HG03460 (cell line): Measurements from ENCODE around the gene TMEM120A.

Source experiments
- ATAC-seq: cut with Tn5 transposase; IDR thresholded peaks from one replicate; pipeline ENCODE4 v1.9.1; 2021; ENCODE audit not compliant: unreplicated experiment

Gene TMEM120A

GRCh38 chr7:75981453-75982305 is 12.7 kb downstream of the TMEM120A start:
- ATAC-seq, result no peak

GRCh38 chr7:75981203-75981452 is 13.3 kb downstream of the TMEM120A start:
- no peak for ATAC-seq

- no peak for ATAC-seq
Observed at GRCh38 chr7:75980430-75981202, 13.8 kb downstream of the TMEM120A start.

DNA sequence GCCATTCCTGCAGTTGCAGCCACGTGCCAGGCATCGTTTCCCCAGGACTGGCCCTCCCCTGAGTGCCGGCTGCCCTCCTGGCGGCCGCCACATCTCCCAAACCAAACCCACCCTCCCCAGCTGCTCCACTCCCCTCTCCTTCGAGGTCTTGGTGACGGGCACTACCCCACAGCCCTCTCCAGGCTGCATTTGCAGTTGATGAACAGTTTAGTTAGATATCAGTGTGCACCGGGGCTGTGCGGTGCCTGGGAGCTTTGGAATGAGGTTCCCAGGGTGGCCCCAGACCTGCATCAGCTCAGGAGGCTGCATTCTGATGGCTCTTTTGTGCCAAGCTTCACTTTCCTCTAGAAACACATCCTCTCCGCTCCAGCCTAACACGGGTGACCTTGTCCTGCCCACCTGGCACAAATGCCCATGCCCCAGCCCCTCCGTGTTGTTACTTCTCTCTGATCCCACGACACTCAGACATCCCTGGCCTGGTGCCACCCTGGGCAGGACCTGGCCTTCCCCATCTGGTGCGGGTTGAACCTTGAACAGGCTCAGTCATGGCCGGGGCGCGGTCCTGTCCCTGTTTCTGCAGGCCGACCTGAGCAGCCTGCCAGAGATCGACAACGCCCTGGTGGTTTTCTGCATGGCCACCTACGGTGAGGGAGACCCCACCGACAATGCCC is 14.5 kb downstream of the TMEM120A start:
- ATAC-seq, result no peak

DNA sequence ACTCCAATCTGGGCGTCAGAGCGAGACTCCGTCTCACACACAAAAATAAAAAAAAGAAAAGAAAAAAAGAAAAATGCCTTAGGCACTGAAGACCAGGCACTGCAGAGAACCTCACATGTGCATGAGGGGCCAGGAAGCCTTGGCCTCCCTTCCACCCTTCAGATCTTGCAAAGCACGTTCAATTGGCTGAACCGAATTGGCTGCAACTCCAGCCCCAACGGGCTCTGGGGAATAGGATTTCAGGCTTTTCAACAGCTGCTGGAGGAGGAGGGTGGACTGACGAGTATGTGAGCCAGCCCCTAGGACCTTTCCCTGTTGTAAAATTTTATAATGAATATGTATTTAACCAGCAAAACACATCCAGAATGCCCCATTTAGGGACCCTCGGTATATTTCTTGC is 16.7 kb downstream of the TMEM120A start:
- ATAC-seq, result no peak

DNA sequence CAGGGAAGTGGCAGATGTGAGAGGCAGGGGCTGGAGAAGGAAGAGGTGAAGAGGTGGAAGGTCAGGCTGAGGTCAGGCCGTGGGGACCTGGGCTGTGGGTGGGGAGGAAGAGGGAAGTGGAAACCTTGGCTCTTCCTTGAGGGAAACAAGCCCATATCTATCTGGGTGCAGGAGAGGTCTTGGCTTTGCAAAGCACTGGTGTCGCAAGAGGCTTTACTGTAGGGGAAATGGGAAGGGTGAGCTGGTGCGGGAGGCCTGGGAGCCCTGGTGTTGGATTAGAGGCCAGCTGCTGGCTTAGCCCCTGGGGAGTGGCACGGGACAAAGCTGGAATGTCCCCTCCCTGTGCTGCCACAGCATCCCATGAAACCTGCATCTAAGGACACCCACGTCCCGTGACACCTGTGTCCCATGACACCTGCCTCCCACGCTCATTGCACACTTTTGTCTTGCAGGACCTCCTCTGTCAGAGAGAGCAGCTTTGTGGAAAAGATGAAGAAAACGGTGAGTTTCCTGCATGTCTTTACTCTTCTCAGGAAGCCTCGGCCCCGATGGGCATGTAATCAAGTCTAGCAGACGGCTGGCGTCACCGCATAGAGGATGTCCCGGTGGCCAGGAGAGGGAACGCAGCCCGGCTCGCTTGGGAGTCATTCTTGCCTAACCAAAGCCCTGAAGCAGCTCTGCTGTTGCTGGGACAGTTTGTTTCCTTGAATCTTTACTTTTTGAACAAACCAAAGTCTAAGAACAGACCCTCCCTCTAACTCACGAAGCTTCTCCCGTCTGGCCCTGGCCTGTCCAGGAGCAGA is 22.2 kb downstream of the TMEM120A start:
- no peak for ATAC-seq

- ATAC-seq, result no peak
Observed at GRCh38 chr7:75971309-75971960, 23.0 kb downstream of the TMEM120A start.

GRCh38 chr7:75969704-75970498 is 24.5 kb downstream of the TMEM120A start:
- ATAC-seq, result no peak

DNA sequence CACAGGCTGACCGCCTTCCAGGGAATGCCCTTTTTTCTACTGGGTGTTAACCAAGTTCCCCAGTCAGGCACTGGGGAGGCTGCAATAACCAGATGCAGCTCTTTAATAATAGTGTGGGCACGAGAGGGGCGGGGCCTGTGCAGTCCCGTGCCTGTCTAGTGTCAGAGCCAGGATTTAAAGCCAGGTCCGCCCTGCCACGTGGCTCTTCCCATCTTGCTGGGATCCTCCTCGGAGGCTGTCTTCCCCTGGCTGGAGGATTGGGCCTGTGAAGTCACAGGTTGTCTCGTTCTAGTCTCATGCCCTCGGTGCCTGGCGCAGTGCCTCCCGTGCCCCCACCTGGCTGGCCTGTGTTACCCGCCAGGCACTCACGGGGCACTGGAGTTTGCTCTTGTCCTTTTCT is 25.2 kb downstream of the TMEM120A start:
- ATAC-seq, result no peak

DNA sequence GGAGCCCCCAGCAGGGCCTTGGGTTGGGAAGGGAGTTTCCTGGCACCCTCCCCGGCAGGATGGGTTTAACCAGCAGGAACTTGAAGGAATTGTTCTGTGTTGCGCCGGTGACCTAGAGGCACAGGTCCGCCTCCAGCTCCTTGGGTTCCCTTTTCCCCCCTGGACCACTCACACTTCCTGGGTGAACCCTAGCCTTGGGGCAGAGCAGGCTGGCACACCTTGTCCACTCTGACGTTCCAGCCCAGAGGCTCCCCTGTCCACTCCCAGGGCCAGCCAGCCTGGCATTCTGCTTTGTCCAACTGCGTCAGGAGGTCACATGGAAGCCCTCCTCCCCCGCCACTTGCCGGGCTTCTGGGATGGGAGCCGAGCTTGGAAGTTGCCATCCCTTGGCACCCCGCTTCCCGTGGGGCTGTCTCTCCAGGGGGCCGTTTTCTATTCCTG is 25.8 kb downstream of the TMEM120A start:
- no peak for ATAC-seq

DNA sequence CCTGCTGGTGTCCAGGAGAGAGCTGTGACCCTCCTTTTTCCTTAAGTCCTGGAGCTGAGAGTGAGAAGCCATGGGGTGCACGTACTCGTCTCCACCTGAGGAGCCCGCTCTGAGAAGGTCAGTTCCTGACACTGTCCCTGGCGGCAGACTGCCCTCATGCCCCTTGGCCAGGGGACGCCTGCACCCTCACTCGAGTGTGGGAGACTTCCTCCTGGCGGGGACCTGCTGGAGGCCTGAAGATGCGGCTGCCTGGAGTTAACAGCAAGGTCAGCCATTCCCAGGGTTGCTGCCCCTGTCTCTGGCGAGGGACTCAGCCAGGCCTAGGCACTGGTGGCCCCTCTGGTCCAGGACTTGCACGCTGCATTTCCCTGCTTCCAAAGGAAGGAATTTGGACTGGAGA is 26.4 kb downstream of the TMEM120A start:
- no peak for ATAC-seq

DNA sequence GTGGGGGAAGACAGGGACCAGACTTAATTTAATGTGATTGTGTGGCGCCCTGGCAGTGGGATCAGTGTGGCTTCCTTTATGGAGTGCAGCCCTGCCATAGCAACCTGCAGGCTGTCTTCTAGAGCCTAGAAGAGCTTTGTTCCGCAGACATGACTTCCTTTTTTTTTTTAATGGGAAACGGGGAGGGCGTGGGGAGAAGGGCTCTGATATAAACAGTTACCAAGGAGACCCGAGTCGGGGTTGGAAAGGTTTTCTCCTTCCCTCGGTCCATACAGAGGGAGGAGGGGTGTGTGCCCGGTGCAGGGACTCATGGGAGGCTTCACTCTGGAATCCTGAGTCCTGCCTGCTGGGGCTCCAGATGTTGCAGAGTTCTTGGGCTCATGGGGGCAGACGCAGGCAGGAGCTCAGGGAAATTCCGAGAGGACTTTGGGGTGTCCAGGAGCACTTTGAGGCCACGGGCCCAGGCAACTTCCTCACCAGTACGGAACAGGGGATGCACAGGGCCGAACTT is 26.9 kb downstream of the TMEM120A start:
- no peak for ATAC-seq

- ATAC-seq, result no peak
Observed at GRCh38 chr7:75967055-75967454, 27.3 kb downstream of the TMEM120A start.

DNA sequence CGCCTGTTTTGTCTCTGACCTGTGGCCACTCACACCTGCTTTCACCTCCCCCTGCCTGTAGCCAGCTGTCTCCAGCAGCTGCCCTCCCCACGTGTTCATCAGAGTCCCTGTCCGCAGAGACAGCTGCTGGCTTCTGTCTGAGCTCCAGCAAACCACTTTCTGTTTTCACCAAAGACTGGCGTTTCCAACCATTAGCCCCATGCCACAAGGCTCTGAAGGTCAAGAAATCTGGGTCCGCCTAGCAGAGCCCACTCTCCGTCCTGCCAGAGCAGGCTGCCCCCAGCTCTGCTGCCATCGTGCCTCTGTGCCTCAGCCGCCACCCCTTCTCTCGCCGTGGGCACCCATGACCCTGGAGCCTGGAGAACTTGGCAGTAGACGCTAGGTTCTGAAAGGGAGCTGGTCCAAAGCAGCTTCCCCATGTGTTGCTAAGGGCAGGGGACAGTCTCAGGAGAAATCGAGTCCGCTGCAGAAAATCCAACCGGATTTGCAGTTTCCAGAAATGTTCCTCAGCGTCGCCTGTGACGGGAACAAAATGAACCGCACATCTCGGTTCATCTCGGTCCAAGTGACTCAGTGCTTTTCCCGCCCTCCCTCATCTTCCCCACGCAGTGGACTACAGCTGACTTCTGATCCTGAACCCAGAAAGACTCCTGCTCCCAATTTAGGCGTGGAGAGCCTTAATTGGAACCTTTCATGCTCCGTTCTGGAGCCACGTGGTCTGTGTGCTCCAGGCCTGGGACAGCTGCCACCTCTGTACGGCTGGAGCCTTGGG is 28.0 kb downstream of the TMEM120A start:
- no peak for ATAC-seq

- no peak for ATAC-seq
Observed at GRCh38 chr7:75965617-75966016, 28.8 kb downstream of the TMEM120A start.

DNA sequence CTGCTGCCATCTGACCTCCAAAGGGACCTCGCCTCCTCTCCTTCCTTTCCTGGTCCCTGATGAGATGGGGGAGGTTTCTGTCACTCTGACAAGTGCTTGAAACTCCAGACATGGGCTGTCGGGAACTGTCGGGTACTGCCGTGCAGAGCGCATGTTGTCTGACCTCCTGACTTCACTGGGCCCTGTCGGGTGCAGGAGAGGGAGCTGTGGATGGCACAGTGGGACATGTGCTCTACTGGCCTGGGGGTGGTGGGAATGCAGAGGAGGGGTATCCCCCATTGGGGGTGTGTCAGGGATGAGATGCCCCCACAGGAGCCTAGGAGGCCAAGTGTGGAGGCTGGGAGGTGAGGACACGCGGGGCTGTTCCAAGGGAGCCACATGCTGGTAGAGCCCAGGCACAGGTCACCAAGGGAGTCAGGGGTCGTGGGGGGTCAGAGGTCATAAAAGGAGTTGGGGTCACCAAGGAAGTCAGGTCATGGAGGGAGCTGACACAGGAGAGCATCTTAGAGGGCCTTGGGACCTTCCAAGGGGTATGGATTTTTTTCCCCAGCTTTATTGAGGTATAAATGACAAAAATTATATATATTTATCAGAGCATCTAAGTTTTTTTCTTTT is 30.9 kb downstream of the TMEM120A start:
- ATAC-seq, result no peak

DNA sequence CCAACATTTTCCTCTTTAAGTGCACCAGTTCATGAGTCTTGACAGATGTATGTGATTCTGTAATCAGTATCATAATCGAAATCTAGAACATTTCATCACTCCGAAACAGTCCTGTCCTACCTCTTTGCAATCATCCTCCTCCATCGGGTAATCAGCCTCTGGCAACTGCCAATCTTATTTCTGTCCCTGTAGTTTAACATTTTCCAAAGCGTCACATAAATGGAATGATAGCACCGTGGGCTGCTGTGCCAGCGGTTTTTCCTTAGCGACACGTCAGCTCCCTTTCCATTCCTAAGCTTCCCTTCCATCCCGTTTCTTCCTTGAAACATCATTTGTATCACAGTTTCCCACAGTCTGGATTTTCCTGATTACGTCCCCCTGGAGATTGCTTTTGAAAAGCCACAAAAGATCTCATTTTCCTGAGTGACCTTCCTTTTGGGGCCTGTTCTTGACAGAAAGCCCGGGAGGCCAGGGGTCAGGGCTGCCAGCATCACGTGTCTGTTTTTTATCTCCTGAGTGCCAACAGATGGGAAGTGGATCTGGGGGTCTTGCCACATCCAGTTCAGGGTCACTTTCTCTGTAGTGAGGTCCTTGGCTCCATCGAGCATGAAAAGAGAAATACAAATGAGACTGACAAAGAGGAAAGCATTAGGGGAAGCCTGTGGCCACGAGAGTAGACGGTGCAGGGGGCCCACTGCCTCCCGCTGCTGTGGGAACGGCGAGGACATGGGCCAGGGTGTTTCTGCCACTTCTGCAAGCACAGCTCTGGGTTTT is 31.6 kb downstream of the TMEM120A start:
- ATAC-seq, result no peak

- no peak for ATAC-seq
Observed at GRCh38 chr7:75961218-75961617, 33.2 kb downstream of the TMEM120A start.
